HepG2 (cell line): ENCODE results near the gene AMZ1. TPM values are rescaled to one million over a fixed set of nuclear protein-coding genes. Genes with fewer than 3 reads are reported as not detected.
A peak's percentile ranks its signal among the peaks of the same experiment; 100 is the strongest.

Experiments used
- AFF4 ChIP-seq: sonication (generic); formaldehyde crosslinking; IDR thresholded peaks from 2 replicates; pipeline ENCODE4 v1.4.0; 2020; ENCODE audit warnings: missing genetic modification reagents
- BRCA1 ChIP-seq: sonication (generic); formaldehyde crosslinking; IDR thresholded peaks from 2 replicates; pipeline ENCODE4 v1.4.0; 2020; ENCODE audit warnings: missing genetic modification reagents
- DRAP1 ChIP-seq: IDR thresholded peaks from 2 replicates; pipeline ENCODE4 v1.6.1; 2016; ENCODE audit warnings: missing genetic modification reagents, missing compliant biosample characterization
- LRRFIP1 ChIP-seq: sonication (generic); formaldehyde crosslinking; conservative IDR thresholded peaks from 2 replicates; pipeline ENCODE4 v1.4.0; 2020; ENCODE audit warnings: missing genetic modification reagents
- MLLT10 ChIP-seq: sonication (generic); formaldehyde crosslinking; IDR thresholded peaks from 2 replicates; pipeline ENCODE4 v1.4.0; 2020; ENCODE audit warnings: missing genetic modification reagents
- NONO ChIP-seq, 2 experiments: fragments of 450-650 bp in 1 of 2; sonication (generic) in 1 of 2; formaldehyde crosslinking in 1 of 2; IDR thresholded peaks in 1 of 2; conservative IDR thresholded peaks in 1 of 2; 2 replicates each; pipeline versions ENCODE4 v1.6.1 to v1.8.0; 2017 to 2022; ENCODE audit warnings: mild to moderate bottlenecking in 1 of 2, missing genetic modification reagents in 1 of 2, moderate library complexity in 1 of 2
- PRDM15 ChIP-seq: sonication (generic); formaldehyde crosslinking; IDR thresholded peaks from 2 replicates; pipeline ENCODE4 v1.4.0; 2020; ENCODE audit warnings: missing genetic modification reagents
- RARA ChIP-seq: IDR thresholded peaks from 2 replicates; pipeline ENCODE4 v1.6.1; 2016; ENCODE audit warnings: missing genetic modification reagents, missing compliant biosample characterization
- RNF2 ChIP-seq: fragments of 450-650 bp; conservative IDR thresholded peaks from 2 replicates; pipeline ENCODE4 v1.6.1; 2016; ENCODE audit warnings: low read depth
- STAT6 ChIP-seq: sonication (generic); formaldehyde crosslinking; IDR thresholded peaks from 2 replicates; pipeline ENCODE4 v1.4.0; 2020; ENCODE audit warnings: missing genetic modification reagents, mild to moderate bottlenecking, borderline replicate concordance
- TRIM24 ChIP-seq: sonication (generic); formaldehyde crosslinking; IDR thresholded peaks from 2 replicates; pipeline ENCODE4 v1.8.0; 2022; ENCODE audit warnings: mild to moderate bottlenecking, missing genetic modification reagents
- ZNF274 ChIP-seq: sonication (generic); formaldehyde crosslinking; IDR thresholded peaks from 2 replicates; pipeline ENCODE4 v1.5.1; 2020; ENCODE audit warnings: mild to moderate bottlenecking, missing genetic modification reagents
- ZNF652 ChIP-seq: IDR thresholded peaks from 2 replicates; pipeline ENCODE4 v1.6.1; 2016; ENCODE audit warnings: low read depth, borderline replicate concordance
- ZNF782 ChIP-seq: sonication (generic); formaldehyde crosslinking; IDR thresholded peaks from 2 replicates; pipeline ENCODE4 v1.4.0; 2020; ENCODE audit warnings: missing genetic modification reagents, mild to moderate bottlenecking, borderline replicate concordance
- polyA plus RNA-seq, 8 experiments: library from polyadenylated mRNA; depleted of rRNA in 3 of 8; stranded (reverse) in 7 of 8; unstranded in 1 of 8; fragments of >200 nt; fragmentation: Illumina TruSeq in 4 of 8; extraction: Trizol in 4 of 8; gene quantifications; 2 replicates each; pipeline versions ENCODE4 v1.2.1 to v1.2.3, GENCODE V29; 2011 to 2016; ENCODE audit warnings: low read depth in 4 of 8, missing spikeins in 1 of 8, mixed read lengths in 1 of 8; ENCODE audit not compliant: insufficient read depth in 1 of 8
- total RNA-seq, 5 experiments: library from RNA; depleted of rRNA; stranded (reverse); fragments of >200 nt; fragmentation: Illumina TruSeq; extraction: Trizol; gene quantifications; 2 replicates each; pipeline ENCODE4 v1.2.3, GENCODE V29; 2016; ENCODE audit warnings: low read depth in 1 of 5

The AMZ1 gene
- total and polyA plus RNA-seq, 2 of the 13 experiments (the other 11 are each of a cell fraction or from before 2014, with no cell fraction given): 0.03 TPM; not detected in 1

- TF ChIP-seq LRRFIP1 (CRISPR knock-in tag) (no peak), STAT6 (CRISPR knock-in tag) (0 out of 2 replicates have a peak, but pooled peaks have one; percentile 39), MLLT10 (no peak), PRDM15 (CRISPR knock-in tag) (0 out of 2 replicates have a peak, but pooled peaks have one; percentile 21), ZNF652 (CRISPR knock-in tag) (peak; percentile 53; the same call in 1 of the 2 replicates), RNF2 (peak; percentile 94), AFF4 (no peak), ZNF274 (CRISPR knock-in tag) (peak; percentile 92; the same call in 1 of the 2 replicates), ZNF782 (CRISPR knock-in tag) (peak; percentile 38; the same call in 1 of the 2 replicates), DRAP1 (no peak), BRCA1 (CRISPR knock-in tag) (peak; percentile 87), RARA (peak; percentile 100), TRIM24 (CRISPR knock-in tag) (0 out of 2 replicates have a peak, but pooled peaks have one; percentile 41), NONO (IDR thresholded peaks at IDR 0.05) (no peak), NONO (CRISPR knock-in tag; conservative IDR thresholded peaks at IDR 0.05) (peak; percentile 93)
These were observed 24.7 kb upstream of the AMZ1 start (continued) for GRCh38 chr7:2663121-2663886.
